Osteoblast (primary cell): ENCODE data around the gene TYMP. TPM values are rescaled to one million over a fixed set of nuclear protein-coding genes. Genes with fewer than 3 reads are reported as not detected.

ENCODE experiments used
- DNase-seq: peaks from one replicate; pipeline ENCODE4 v3.0.0; 2011; ENCODE audit warnings: low spot score, mixed read lengths; ENCODE audit not compliant: insufficient read length; ENCODE audit errors: missing footprints
- H2AFZ ChIP-seq: 2 replicates; pipeline ENCODE4 v1.6.0; 2011; ENCODE audit warnings: mild to moderate bottlenecking, low read length
- H3K27ac ChIP-seq: 2 replicates; pipeline ENCODE4 v1.5.1; 2011; ENCODE audit warnings: mild to moderate bottlenecking, low read depth, low read length, moderate library complexity
- H3K27me3 ChIP-seq: 2 replicates; pipeline ENCODE4 v1.6.0; 2012; ENCODE audit warnings: mild to moderate bottlenecking, control low read depth, inconsistent platforms, low read length, moderate library complexity; ENCODE audit not compliant: insufficient read depth
- H3K36me3 ChIP-seq: 2 replicates; pipeline ENCODE4 v1.5.1; 2011; ENCODE audit warnings: mild to moderate bottlenecking, low read length, control low read depth, moderate library complexity; ENCODE audit not compliant: insufficient read depth
- H3K4me1 ChIP-seq: 2 replicates; pipeline ENCODE4 v1.5.1; 2011; ENCODE audit warnings: mild to moderate bottlenecking, low read length, control low read depth, moderate library complexity; ENCODE audit not compliant: insufficient read depth
- H3K4me2 ChIP-seq: 2 replicates; pipeline ENCODE4 v1.6.0; 2011; ENCODE audit warnings: mild to moderate bottlenecking, low read length; ENCODE audit not compliant: insufficient read depth
- H3K4me3 ChIP-seq: fragments of 200-600 bp; sonication (generic); 3 replicates; pipeline ENCODE4 v1.5.1; 2012; ENCODE audit warnings: mild to moderate bottlenecking, low read length, inconsistent platforms; ENCODE audit not compliant: insufficient read depth
- H3K79me2 ChIP-seq: 2 replicates; pipeline ENCODE4 v1.6.0; 2012; ENCODE audit warnings: mild to moderate bottlenecking, low read length, control low read depth, inconsistent platforms; ENCODE audit not compliant: insufficient read depth
- H3K9me3 ChIP-seq: 2 replicates; pipeline ENCODE4 v1.5.1; 2011; ENCODE audit warnings: low read depth, low read length, control low read depth
- H4K20me1 ChIP-seq: 2 replicates; pipeline ENCODE4 v1.6.0; 2012; ENCODE audit warnings: mild to moderate bottlenecking, low read length, control low read depth; ENCODE audit not compliant: insufficient read depth
- total RNA-seq: library from RNA; depleted of rRNA; stranded (reverse); fragments of >200 nt; gene quantifications from 2 replicates; pipeline ENCODE4 v1.2.3, GENCODE V29; 2012
- TF ChIP-seq, protein P1 (sequence below): IDR thresholded peaks from 2 replicates; pipeline ENCODE4 v1.5.1; 2011; ENCODE audit warnings: mild to moderate bottlenecking, low read depth, low read length, moderate library complexity; ENCODE audit errors: extremely low read depth

TYMP gene, protein sequence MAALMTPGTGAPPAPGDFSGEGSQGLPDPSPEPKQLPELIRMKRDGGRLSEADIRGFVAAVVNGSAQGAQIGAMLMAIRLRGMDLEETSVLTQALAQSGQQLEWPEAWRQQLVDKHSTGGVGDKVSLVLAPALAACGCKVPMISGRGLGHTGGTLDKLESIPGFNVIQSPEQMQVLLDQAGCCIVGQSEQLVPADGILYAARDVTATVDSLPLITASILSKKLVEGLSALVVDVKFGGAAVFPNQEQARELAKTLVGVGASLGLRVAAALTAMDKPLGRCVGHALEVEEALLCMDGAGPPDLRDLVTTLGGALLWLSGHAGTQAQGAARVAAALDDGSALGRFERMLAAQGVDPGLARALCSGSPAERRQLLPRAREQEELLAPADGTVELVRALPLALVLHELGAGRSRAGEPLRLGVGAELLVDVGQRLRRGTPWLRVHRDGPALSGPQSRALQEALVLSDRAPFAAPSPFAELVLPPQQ
- 14.4 and 30.0 TPM in 2 replicates for total RNA-seq

DNA sequence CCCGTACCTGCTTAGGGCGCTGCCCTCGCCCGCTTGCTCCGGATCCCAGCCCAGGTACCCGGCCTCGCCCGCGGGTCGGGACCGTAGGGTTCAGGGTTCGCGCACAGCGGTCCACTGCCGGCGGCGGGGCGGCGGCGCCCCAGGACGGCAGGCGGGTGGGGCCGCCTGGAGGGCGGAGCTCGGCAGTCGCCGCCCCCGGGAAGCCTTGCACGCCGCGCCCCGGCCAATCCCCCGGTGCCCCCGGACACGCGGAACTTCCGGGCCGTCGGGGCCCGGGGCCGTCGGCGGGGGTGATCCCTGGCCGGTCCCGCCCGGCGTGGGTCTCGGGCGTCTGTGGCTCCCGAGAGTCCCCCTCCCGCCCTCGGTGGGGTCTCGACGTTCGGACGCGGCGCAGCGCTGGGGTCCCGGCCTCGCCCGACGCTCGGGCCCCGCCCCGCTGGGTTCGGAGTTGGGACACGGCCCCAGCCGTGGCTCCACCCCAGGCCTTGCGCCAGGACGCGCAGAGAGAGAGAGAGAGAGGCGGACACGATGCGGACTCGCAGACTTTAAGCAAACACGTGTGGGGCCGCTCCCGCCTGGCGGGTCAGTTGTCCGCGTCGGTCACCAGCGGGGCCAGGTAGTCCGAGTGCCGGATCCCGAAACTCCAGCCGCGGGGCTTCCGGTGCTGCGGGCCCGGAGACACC is at the start of gene TYMP:
Gene TYMP, minus strand, starts transcription at position 116 of the 683 bp plus-strand sequence. CDS start 303 bp downstream, outside the sequence.
- Histone ChIP-seq H2AFZ (peak within 1 kb of the TSS; percentile 29), H3K27ac (peak within 1 kb of the TSS; percentile 45)

DNA sequence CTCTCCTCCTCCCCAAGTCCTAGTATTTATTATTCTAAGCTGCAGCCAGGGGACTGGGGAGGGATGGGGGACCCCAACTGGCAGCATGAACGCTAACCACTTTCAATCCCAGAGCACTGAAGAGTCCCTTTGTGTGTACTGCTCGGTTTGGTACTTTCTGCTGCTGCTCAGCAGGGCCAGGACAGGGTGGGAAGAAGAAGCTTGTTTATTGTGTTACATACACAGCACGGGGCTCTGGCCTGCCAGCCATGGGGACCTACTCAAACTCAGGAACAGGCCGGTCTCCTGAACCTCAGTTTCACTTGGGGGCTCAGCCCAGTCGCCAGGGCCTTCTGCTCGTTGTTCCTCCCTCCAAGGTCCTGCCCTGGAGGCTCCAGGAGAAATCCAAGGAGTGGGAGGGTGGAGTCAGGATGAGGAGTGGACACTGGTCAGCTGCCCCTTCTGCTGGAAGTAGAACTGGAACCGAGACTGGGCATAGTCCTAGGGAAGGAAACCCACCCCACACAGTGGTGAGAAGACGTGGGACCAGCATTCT is 49.0 kb upstream of the TYMP start:
- H3K27me3 ChIP-seq = no peaks in the 10 kb centered on the region
- peaks cover 7% of the 10 kb centered on the region for H3K36me3 ChIP-seq
- no peaks in the 10 kb centered on the region for H4K20me1 ChIP-seq
- TF ChIP-seq, protein P1, sequence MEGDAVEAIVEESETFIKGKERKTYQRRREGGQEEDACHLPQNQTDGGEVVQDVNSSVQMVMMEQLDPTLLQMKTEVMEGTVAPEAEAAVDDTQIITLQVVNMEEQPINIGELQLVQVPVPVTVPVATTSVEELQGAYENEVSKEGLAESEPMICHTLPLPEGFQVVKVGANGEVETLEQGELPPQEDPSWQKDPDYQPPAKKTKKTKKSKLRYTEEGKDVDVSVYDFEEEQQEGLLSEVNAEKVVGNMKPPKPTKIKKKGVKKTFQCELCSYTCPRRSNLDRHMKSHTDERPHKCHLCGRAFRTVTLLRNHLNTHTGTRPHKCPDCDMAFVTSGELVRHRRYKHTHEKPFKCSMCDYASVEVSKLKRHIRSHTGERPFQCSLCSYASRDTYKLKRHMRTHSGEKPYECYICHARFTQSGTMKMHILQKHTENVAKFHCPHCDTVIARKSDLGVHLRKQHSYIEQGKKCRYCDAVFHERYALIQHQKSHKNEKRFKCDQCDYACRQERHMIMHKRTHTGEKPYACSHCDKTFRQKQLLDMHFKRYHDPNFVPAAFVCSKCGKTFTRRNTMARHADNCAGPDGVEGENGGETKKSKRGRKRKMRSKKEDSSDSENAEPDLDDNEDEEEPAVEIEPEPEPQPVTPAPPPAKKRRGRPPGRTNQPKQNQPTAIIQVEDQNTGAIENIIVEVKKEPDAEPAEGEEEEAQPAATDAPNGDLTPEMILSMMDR = no peak
- peaks cover 25% of the 10 kb centered on the region for H3K4me1 ChIP-seq
- H3K79me2 ChIP-seq = peaks cover 13% of the 10 kb centered on the region
- H2AFZ ChIP-seq = no peak overlapping the region
- H3K4me2 ChIP-seq = peak overlapping the region; percentile 55
- H3K9me3 ChIP-seq = no peaks in the 10 kb centered on the region
- peak overlapping the region; percentile 55 for H3K4me3 ChIP-seq
- no peak overlapping the region for H3K27ac ChIP-seq
- DNase-seq = no peak

More for the DNA sequence above, at the start of gene TYMP:
- Histone ChIP-seq H3K4me2 (peak within 1 kb of the TSS; percentile 91), H3K79me2 (no peaks in the 10 kb centered on the region), H3K4me1 (peaks cover 26% of the 10 kb centered on the region), H3K4me3 (peak within 1 kb of the TSS; percentile 74), H4K20me1 (peaks cover 6% of the 10 kb centered on the region), H3K27me3 (no peaks in the 10 kb centered on the region), H3K9me3 (no peaks in the 10 kb centered on the region), H3K36me3 (no peaks in the 10 kb centered on the region)
- DNase-seq = peak; percentile 97
- TF ChIP-seq, protein P1 = no peak

DNA sequence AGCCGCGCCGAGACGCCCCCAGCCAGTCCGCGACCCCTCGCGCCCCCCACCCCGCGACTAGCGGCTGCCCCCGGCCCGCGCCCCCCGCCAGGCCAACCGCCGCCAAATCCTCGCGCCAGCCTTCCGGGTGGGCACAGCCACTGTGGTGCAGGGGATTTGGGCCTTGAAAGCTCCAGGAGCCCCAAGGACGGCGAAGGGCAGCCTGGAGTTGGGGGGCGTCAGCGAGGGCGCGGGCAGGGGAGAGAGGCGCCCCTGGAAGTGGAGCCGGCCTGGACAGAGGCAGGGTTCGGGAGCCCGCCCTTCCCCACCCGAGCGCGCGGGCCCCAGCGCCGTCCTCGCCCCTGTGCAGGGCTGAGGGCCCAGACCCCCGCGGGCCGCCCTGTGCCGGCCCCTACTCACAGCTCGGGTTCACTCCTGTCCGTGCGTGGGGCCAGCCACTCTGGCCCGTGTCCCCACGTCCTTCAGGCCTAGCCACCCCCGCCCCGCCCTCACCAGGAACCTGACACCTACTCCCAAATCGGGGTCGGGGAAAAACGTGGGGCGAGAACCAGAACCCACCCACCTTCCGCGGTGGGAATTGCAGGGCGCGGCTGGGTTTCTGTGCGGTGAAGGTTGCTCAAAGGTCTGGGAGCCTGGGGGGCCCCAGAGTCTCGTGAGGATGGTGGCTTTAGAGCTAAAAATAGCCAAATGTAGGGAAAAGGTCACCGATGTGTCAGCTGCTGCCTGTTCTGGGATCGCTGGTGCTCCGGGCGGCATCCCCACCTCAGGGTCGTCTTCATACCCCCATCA is 48.4 kb upstream of the TYMP start, which contains the start of gene CPT1B:
Gene CPT1B, minus strand, starts transcription at position 441 of the 789 bp plus-strand sequence. CDS start 512 bp downstream, outside the sequence.
- H3K27me3 ChIP-seq = no peaks in the 10 kb centered on the region
- H2AFZ ChIP-seq = no peak within 1 kb of the TSS
- H3K4me3 ChIP-seq = peak within 1 kb of the TSS; percentile 55
- peak within 1 kb of the TSS; percentile 55 for H3K4me2 ChIP-seq
- peaks cover 18% of the 10 kb centered on the region for H3K4me1 ChIP-seq
- no peak within 1 kb of the TSS for H3K27ac ChIP-seq
- peak; percentile 96 for DNase-seq
- H3K79me2 ChIP-seq = peaks cover 8% of the 10 kb centered on the region
- H4K20me1 ChIP-seq = no peaks in the 10 kb centered on the region
- no peaks in the 10 kb centered on the region for H3K9me3 ChIP-seq
- peaks cover 7% of the 10 kb centered on the region for H3K36me3 ChIP-seq
- TF ChIP-seq, protein P1 = no peak
